Measurements from ENCODE around the gene KIF12. TPM values are rescaled to one million over a fixed set of nuclear protein-coding genes. Genes with fewer than 3 reads are reported as not detected.

KIF12 gene
- total RNA-seq, 4 donors from 2014 or later = 1.2 TPM; not detected in 3

DNA sequence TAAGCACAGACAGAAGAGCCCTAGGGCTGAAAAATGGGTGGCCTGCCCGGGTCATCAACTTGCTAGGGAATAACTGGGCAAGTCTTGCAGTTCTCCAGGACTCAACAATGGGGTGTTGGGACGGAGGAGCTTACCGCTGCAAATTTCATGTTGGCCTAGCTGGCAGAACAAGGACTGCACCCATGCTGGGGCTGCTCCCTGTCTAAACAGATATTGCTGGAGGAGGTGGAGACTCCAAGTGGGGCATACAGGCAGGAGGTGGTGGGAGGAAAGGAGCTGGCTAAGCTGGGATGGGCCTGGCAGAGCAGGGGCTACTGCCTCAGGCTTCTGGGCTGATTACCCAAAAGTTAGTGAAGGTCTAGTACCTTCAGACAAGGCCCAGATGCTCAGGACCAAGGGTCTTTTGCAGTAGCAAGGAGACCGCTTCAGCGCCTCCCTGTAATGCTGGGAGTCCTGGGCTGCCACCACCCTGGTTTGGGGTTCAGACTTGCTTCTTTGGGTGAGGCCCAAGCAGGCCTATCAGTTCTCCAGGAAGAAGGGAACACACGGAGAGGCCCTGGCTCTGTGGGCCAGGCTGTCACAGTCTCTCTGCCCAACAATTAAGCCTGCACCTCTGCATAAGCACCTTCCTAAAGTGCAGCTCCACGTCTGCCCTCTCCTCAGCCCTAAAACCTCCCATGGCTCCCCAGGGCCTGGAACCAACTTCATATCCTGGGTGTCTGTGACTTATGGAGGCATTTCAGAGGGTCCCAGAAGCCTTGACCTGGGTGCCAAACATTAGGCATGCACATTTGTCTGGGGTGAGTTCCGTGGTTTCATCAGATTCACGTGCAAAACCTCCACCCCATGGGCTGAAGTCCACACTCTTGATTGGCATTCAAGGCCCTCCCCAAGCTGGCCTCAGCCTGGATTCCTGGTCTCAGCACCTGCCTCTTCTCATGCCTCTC lies 24.2 kb upstream of the KIF12 start:
- Histone ChIP-seq H3K36me3 (no peaks in the 10 kb centered on the region), H3K4me1 (no peaks in the 10 kb centered on the region), H3K27ac (no peak overlapping the region), H3K27me3 (peaks cover 0 to 48% (median 0%) of the 10 kb centered on the region in 4 donors), H3K9me3 (peaks cover 0 to 8% (median 0%) of the 10 kb centered on the region in 3 donors), H3K4me3 (no peak overlapping the region)
- intact Hi-C loops (cut with DNase I) = no loop called here
- TF ChIP-seq POLR2A (IDR thresholded peaks at IDR 0.05) = no peak
- TF ChIP-seq, protein P1, sequence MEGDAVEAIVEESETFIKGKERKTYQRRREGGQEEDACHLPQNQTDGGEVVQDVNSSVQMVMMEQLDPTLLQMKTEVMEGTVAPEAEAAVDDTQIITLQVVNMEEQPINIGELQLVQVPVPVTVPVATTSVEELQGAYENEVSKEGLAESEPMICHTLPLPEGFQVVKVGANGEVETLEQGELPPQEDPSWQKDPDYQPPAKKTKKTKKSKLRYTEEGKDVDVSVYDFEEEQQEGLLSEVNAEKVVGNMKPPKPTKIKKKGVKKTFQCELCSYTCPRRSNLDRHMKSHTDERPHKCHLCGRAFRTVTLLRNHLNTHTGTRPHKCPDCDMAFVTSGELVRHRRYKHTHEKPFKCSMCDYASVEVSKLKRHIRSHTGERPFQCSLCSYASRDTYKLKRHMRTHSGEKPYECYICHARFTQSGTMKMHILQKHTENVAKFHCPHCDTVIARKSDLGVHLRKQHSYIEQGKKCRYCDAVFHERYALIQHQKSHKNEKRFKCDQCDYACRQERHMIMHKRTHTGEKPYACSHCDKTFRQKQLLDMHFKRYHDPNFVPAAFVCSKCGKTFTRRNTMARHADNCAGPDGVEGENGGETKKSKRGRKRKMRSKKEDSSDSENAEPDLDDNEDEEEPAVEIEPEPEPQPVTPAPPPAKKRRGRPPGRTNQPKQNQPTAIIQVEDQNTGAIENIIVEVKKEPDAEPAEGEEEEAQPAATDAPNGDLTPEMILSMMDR (IDR thresholded peaks at IDR 0.05) = no peak
- no peak for DNase-seq
- 69 to 82% methylated on average over 4 of the region's 9 CpGs for WGBS, 2 donors

DNA sequence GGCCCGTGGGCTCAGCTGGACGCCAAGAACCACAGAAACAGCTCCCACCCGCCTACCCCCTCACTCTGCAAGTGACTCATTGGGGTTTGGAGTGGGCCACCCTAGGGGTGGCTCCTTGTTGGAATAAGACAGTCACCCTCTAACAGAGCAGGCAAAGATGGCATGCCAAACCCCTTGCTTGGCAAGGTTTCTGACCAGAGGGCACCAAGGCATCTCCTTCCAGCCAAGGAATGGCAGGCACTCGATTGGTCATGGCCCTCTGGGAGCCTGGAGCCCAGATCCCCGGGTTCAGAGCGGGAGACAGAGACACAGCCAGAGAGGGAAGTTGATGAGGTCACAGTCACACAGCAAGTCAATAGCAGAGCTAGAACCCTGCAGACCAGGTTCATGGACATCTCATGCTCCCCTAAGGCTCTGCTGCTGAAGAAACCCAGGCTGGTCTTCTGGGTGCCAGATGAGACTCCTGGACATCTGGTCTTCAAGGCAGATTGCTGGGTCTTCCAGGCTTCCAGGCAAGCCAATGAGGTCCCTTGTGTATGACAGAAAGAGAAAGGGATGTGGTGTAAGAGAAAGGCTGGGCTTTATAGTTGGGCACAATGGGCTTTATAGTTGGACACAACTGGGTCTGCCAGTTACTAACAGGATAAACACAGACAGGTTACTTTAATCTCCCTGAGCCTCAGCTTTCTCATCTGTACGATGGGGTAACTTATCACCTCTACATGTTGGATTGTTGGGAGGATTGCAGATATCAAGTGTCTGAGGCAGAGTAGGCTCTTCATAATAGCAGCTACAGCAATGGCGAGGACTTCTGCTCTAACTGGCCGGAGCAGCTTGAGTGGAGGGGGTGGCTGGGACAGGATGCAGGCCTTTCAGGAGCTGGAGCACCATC lies 23.3 kb upstream of the KIF12 start:
- H3K27ac ChIP-seq = no peak overlapping the region
- H3K9me3 ChIP-seq = peaks cover 0 to 2% (median 0%) of the 10 kb centered on the region in 3 donors
- peaks cover 0 to 49% (median 0%) of the 10 kb centered on the region in 4 donors for H3K27me3 ChIP-seq
- TF ChIP-seq, protein P1 (IDR thresholded peaks at IDR 0.05) = no peak
- no peak for TF ChIP-seq POLR2A (IDR thresholded peaks at IDR 0.05)
- H3K36me3 ChIP-seq = no peaks in the 10 kb centered on the region
- intact Hi-C loops (cut with DNase I) = no loop called here
- no peak for DNase-seq
- WGBS, 2 donors = 74% methylated on average over 6 of the region's 9 CpGs; no CpG with 5 or more reads in 1 of the 2 donors
- no peak overlapping the region for H3K4me3 ChIP-seq
- no peaks in the 10 kb centered on the region for H3K4me1 ChIP-seq

DNA sequence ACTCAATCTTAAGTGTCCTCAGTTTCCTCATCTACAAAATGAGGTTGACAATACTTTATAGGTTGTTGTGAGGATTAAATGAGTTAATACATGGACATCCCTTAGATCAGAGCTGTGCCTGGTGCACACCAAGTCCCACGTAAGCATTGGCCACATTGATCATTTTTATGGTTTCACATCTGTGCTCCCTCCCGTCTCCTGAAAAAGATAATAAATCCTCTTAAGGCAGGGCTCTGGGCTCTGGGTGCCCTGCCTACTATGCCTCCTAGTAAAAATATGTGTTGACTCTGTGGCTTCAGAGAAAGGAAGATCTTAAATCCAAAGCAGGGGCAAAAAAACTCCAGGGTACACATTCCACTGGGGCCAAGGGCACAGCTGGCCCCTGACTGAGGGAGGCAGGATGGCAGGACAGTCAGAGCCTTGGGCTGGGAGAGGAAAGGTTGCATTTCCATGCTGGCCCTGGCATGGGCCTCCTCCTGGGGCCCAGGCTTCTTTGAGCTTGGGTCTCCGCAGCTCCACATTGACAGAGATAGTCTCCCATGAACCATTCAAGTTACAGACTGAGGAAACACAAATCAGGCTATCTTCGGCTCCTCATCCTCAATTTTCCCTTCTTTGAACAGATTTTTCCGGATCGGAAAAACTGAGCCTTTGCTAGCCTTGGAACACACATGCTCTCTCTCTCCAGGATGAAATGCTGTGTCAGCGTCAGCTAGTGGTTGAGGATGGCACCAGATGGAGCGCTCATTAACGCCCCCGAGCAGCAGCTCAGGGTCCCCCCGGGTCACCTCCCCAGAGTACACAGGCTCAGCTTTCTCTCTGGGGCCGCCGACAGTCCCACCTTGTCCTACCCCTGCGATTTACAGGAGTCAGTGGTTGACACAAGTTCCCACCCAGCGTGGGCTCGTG lies 22.4 kb upstream of the KIF12 start:
- Histone ChIP-seq H3K27me3 (peaks cover 0 to 49% (median 0%) of the 10 kb centered on the region in 4 donors), H3K36me3 (no peaks in the 10 kb centered on the region), H3K4me3 (no peak overlapping the region), H3K4me1 (no peaks in the 10 kb centered on the region), H3K27ac (no peak overlapping the region), H3K9me3 (no peaks in the 10 kb centered on the region)
- intact Hi-C loops (cut with DNase I) = no loop called here
- TF ChIP-seq, protein P1 (IDR thresholded peaks at IDR 0.05) = no peak
- TF ChIP-seq POLR2A (IDR thresholded peaks at IDR 0.05) = no peak
- DNase-seq = no peak
- WGBS, 2 donors = 77 to 78% methylated on average over 8 to 15 of the region's 16 CpGs

DNA sequence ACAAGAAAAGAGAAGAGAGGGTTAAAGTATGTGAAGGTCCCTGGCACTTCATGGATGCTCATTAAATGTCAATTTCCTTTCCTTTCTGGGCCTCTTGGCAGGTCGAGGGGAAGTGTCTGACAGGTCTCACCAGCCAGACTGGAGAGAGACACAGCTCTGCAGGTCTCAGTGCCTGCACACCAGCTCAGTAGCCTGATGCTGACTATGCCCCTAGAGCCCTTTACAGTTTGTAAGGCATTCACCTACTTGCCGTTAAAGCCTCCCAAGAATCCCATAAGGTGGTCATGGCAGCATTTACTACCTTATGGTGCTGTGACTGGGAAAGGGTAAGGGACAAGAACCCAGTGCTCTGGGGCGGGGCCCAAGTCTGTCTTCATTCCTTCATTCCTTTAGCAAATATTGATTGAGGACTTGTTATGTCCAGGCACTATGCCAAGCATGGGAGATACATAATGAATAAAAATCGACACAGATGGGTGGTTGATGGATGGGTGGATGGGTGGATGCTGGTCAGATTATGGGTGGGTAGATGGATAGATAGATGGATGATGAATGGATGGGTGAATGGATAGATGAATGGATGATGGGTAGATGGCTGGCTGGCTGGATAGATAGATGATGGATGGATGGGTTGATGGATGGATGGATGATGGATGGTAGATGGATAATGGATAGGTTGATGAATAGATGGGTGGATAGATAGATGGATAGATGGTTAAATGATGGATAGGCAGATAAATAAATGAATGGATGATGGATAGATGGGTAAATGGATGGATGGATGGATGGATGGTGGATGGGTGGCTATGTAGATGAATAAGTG lies 21.3 kb upstream of the KIF12 start:
- intact Hi-C loops (cut with DNase I) = no loop called here
- 46 to 49% methylated on average over 4 of the region's 4 CpGs for WGBS, 2 donors
- Histone ChIP-seq H3K9me3 (no peaks in the 10 kb centered on the region), H3K27me3 (peaks cover 0 to 49% (median 0%) of the 10 kb centered on the region in 4 donors), H3K27ac (no peak overlapping the region), H3K4me3 (no peak overlapping the region), H3K36me3 (no peaks in the 10 kb centered on the region), H3K4me1 (no peaks in the 10 kb centered on the region)
- no peak for TF ChIP-seq POLR2A (IDR thresholded peaks at IDR 0.05)
- TF ChIP-seq, protein P1 (IDR thresholded peaks at IDR 0.05) = no peak
- no peak for DNase-seq

Data from esophagus squamous epithelium (tissue), 5 donors.